HG02973 (cell line): ENCODE measurements around the gene KCTD20.

Experiments used
- ATAC-seq: cut with Tn5 transposase; IDR thresholded peaks from one replicate; pipeline ENCODE4 v1.9.1; 2021; ENCODE audit warnings: moderate library complexity; ENCODE audit not compliant: unreplicated experiment

Gene KCTD20

GRCh38 chr6:36492092-36492491, 49.3 kb downstream of the KCTD20 start:
- no peak for ATAC-seq

GRCh38 chr6:36492621-36493020, 49.8 kb downstream of the KCTD20 start:
- ATAC-seq: no peak

GRCh38 chr6:36493319-36493718, 50.5 kb downstream of the KCTD20 start:
- ATAC-seq: no peak

GRCh38 chr6:36493859-36494258, 51.1 kb downstream of the KCTD20 start:
- ATAC-seq: no peak

- ATAC-seq: no peak
Observed at GRCh38 chr6:36495086-36495485, 52.3 kb downstream of the KCTD20 start.

- no peak for ATAC-seq
Observed at GRCh38 chr6:36499918-36500317, 57.1 kb downstream of the KCTD20 start.

GRCh38 chr6:36501686-36502085, 58.9 kb downstream of the KCTD20 start:
- ATAC-seq: no peak

GRCh38 chr6:36504181-36504580, 61.4 kb downstream of the KCTD20 start:
- ATAC-seq: no peak

- ATAC-seq: no peak
Observed at GRCh38 chr6:36504982-36505381, 62.2 kb downstream of the KCTD20 start.

GRCh38 chr6:36505744-36506534, 63.1 kb downstream of the KCTD20 start:
- ATAC-seq: no peak

- no peak for ATAC-seq
Observed at GRCh38 chr6:36506611-36507010, 63.8 kb downstream of the KCTD20 start.

GRCh38 chr6:36508532-36508931, 65.7 kb downstream of the KCTD20 start:
- ATAC-seq: no peak

GRCh38 chr6:36510365-36510764, 67.6 kb downstream of the KCTD20 start:
- no peak for ATAC-seq

- ATAC-seq: no peak
Observed at GRCh38 chr6:36514554-36515456, 72.0 kb downstream of the KCTD20 start.

GRCh38 chr6:36515844-36516243, 73.0 kb downstream of the KCTD20 start:
- no peak for ATAC-seq

GRCh38 chr6:36516559-36516958, 73.8 kb downstream of the KCTD20 start:
- no peak for ATAC-seq

GRCh38 chr6:36516988-36517387, 74.2 kb downstream of the KCTD20 start:
- no peak for ATAC-seq

- no peak for ATAC-seq
Observed at GRCh38 chr6:36517408-36517807, 74.6 kb downstream of the KCTD20 start.

GRCh38 chr6:36519352-36519751, 76.6 kb downstream of the KCTD20 start:
- ATAC-seq: no peak

GRCh38 chr6:36523451-36523850, 80.7 kb downstream of the KCTD20 start:
- ATAC-seq: no peak

- ATAC-seq: no peak
Observed at GRCh38 chr6:36523936-36524499, 81.2 kb downstream of the KCTD20 start.

- no peak for ATAC-seq
Observed at GRCh38 chr6:36524871-36525270, 82.1 kb downstream of the KCTD20 start.
